Metanephros (tissue), 2 donors: ENCODE measurements around the gene MICU1. TPM values are rescaled to one million over a fixed set of nuclear protein-coding genes. Genes with fewer than 3 reads are reported as not detected.

Experiments used
- small RNA-seq: library from RNA; depleted of rRNA; stranded (forward); fragments of <200 nt; gene quantifications from one replicate; pipeline ENCODE3, GENCODE V24; 2014; ENCODE audit warnings: low replicate concordance
- total RNA-seq: library from RNA; depleted of rRNA; stranded (reverse); fragments of >200 nt; gene quantifications from one replicate; pipeline ENCODE4 v1.2.3, GENCODE V29; 2014

Gene MICU1, protein sequence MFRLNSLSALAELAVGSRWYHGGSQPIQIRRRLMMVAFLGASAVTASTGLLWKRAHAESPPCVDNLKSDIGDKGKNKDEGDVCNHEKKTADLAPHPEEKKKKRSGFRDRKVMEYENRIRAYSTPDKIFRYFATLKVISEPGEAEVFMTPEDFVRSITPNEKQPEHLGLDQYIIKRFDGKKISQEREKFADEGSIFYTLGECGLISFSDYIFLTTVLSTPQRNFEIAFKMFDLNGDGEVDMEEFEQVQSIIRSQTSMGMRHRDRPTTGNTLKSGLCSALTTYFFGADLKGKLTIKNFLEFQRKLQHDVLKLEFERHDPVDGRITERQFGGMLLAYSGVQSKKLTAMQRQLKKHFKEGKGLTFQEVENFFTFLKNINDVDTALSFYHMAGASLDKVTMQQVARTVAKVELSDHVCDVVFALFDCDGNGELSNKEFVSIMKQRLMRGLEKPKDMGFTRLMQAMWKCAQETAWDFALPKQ
- 57.7 TPM for total RNA-seq

DNA sequence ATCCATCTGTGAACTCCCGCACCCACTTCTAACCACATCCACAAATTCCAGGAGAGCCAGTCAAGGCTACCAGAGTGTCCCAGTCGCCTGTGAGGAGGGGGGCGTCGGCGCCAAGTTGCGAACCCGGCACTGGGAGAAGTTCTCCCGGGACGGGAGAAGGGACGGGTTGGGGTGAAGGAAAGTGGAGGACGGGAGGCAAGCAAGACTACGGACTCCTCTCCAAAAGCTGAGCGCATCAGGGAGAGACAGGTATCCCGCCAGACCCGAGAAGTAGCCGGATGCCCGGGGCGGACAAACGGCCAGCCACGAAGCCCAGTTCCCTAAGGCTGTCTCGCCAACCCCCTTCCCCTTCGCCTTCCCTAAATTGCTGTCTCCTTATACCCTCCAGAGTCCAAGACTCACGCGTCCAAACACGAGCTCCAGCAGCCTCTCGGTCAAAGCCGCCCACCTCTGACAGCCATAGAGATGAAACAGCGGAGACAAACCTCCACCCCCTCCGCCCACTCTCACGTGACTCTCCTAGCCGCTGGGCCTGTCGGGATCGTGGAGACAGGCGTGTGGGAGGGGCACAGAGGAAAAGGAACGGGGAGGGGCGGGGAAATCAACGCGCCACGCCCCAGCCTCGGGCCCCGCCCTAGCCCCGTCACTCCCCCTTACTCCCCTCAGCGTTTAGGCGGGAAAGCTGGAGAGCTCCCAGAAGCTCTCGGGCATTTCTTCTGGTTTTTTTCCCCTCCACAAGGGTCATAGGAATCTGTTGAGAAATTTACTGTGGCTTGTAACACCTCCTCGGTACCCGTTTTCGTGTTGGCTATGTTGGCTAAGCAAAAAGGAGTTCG, at the start of gene MICU1:
MICU1 (minus strand) TSS at position 472 of the 836 bp plus-strand sequence. CDS start 59,286 bp downstream, outside the sequence.

DNA sequence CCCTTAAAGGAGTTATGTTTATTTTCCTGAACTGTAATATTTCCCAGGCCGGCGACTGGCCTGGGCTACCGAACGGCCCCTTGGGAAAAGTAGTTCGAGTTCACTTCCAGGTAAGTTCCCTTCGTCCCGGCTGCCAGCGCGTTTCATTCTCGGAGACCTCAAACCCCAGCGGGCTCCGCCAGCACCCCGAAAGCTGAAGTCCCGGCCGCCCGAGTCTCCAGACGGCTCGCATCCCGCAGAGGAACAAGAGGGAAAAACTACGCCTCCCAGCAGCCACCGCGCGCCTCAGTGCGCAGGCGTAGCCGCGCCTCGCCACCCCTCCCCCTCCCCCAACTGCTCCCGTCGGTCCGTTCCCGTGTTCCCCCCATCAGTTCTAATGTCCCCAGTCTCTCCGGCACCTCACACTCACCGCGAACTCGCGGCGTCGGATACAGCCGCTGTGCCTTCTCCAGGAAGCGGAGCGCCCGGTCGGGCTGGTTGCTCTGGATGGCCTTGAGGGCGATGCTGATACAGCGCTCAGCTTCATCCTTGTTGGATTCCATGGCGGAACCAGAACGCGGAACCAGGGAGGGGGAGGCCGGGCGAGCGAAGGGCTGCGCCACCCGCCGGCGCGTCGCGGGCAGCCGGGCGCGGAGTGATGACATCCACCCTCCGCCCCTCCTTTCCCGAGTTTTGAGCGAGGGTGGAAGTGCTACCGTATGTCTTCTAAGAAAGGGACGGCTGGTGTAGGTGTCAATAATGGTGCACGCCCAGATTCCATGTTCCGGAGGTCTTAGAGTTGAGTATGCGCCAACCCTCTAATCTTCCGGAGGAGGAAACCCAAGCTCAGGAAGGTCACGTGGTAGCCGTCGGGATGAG, 271.3 kb downstream of the MICU1 start, which contains the start of gene DNAJB12:
DNAJB12 (minus strand) TSS at position 564 of the 858 bp plus-strand sequence; CDS start at position 542, 22 bp downstream.

Small RNA genes lying within 50 kb of the gene (small RNA-seq; reads per million reads assigned to genes)
- gene AL513185.2 (not detected), gene HMGN2P34 (not detected), gene RF00019 (not detected), gene RN7SL840P (not detected), gene RNU6-805P (not detected)

Other genes with a start within 250 kb of the MICU1 start
- gene MCU, start 66.1 kb upstream of the MICU1 start, total RNA-seq = 53.8 TPM